ENCODE data around the gene TVP23C. TPM values are rescaled to one million over a fixed set of nuclear protein-coding genes. Genes with fewer than 3 reads are reported as not detected.

Gene TVP23C
- total RNA-seq, 1 donor from 2014 or later: 16.1 TPM

GRCh38 chr17:15483431-15483830, 79.9 kb downstream of the TVP23C start:
- DNase-seq: no peak
- POLR2A ChIA-PET: interaction anchor here (0.6 kb wide), 1 partner anchor 11 kb away, joined by 4 read pairs; no protein-coding TSS in a partner anchor
- Mint-ChIP-seq H3K27ac (no peak overlapping the region), H3K4me3 (no peak overlapping the region), H3K9me3 (no peaks in the 10 kb centered on the region), H3K27me3 (no peaks in the 10 kb centered on the region), H3K36me3 (ENCODE audit: low read depth) (no peaks in the 10 kb centered on the region), H3K4me1 (no peaks in the 10 kb centered on the region)
- intact Hi-C loops (cut with micrococcal nuclease): no loop called here
- TF ChIP-seq, protein P1, sequence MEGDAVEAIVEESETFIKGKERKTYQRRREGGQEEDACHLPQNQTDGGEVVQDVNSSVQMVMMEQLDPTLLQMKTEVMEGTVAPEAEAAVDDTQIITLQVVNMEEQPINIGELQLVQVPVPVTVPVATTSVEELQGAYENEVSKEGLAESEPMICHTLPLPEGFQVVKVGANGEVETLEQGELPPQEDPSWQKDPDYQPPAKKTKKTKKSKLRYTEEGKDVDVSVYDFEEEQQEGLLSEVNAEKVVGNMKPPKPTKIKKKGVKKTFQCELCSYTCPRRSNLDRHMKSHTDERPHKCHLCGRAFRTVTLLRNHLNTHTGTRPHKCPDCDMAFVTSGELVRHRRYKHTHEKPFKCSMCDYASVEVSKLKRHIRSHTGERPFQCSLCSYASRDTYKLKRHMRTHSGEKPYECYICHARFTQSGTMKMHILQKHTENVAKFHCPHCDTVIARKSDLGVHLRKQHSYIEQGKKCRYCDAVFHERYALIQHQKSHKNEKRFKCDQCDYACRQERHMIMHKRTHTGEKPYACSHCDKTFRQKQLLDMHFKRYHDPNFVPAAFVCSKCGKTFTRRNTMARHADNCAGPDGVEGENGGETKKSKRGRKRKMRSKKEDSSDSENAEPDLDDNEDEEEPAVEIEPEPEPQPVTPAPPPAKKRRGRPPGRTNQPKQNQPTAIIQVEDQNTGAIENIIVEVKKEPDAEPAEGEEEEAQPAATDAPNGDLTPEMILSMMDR (IDR thresholded peaks at IDR 0.05): no peak
- ATAC-seq (ENCODE audit: low read depth): no peak
- CTCF ChIA-PET: no interaction called here

GRCh38 chr17:15482476-15482875, 80.8 kb downstream of the TVP23C start:
- intact Hi-C loops (cut with micrococcal nuclease): no loop called here

DNA sequence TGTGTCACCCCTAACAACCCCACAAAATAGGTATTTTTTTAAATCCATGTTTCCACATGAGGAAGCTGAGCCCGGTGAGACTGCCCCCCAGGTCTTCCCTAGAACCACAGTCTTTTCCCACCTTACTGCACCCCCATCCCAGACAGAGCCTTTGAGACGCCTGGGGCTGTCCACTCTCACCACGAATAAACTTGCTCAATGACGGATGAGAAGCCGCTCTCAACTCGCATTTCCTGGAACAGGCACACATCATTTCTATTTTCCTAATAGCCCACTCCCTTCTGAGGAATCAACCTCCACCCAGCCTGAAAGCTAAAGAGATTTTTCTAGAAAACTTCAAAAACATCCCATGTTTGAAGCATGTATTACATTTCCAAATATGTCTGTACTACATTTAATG, 81.8 kb downstream of the TVP23C start:
- intact Hi-C loops (cut with micrococcal nuclease): no loop called here
- Mint-ChIP-seq H3K27me3 (no peaks in the 10 kb centered on the region), H3K4me1 (no peaks in the 10 kb centered on the region), H3K36me3 (ENCODE audit: low read depth) (no peaks in the 10 kb centered on the region), H3K4me3 (no peak overlapping the region), H3K9me3 (no peaks in the 10 kb centered on the region), H3K27ac (no peak overlapping the region)
- ATAC-seq (ENCODE audit: low read depth): no peak
- ChIA-PET CTCF (no interaction called here), POLR2A (no interaction called here)
- DNase-seq: no peak
- TF ChIP-seq, protein P1 (IDR thresholded peaks at IDR 0.05): no peak

More at GRCh38 chr17:15482476-15482875, 80.8 kb downstream of the TVP23C start:
- H3K9me3 Mint-ChIP-seq: no peaks in the 10 kb centered on the region
- ATAC-seq (ENCODE audit: low read depth) (no peak), DNase-seq (no peak)
- H3K4me3 Mint-ChIP-seq: no peak overlapping the region
- ChIA-PET POLR2A (no interaction called here), CTCF (no interaction called here)
- H3K4me1 Mint-ChIP-seq: no peaks in the 10 kb centered on the region
- H3K36me3 Mint-ChIP-seq (ENCODE audit: low read depth): no peaks in the 10 kb centered on the region
- H3K27me3 Mint-ChIP-seq: no peaks in the 10 kb centered on the region
- no peak overlapping the region for H3K27ac Mint-ChIP-seq
- TF ChIP-seq, protein P1 (IDR thresholded peaks at IDR 0.05): no peak

DNA sequence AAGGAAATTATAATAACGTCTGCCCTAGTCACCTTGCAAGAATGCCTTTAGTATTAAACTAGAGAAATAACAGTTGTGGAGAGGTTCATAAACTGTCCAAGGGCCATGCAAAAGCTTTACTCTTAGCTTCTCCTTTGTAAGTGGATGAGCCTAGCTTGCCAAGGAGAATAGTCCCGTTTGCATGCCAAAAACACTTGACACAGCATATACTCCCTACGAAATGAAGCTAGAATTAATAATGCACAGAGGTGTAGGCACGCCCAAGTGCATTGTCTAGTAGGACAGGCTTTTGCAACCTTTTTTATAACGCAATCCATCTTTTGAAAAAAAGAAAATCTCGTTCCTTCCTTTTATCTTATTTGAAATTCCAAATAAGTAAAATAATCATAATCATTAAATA, 83.1 kb downstream of the TVP23C start:
- H3K4me3 Mint-ChIP-seq: no peak overlapping the region
- ATAC-seq (ENCODE audit: low read depth): no peak
- H3K36me3 Mint-ChIP-seq (ENCODE audit: low read depth): no peaks in the 10 kb centered on the region
- intact Hi-C loops (cut with micrococcal nuclease): no loop called here
- H3K4me1 Mint-ChIP-seq: no peaks in the 10 kb centered on the region
- TF ChIP-seq, protein P1 (IDR thresholded peaks at IDR 0.05): no peak
- H3K27me3 Mint-ChIP-seq: no peaks in the 10 kb centered on the region
- H3K9me3 Mint-ChIP-seq: no peaks in the 10 kb centered on the region
- H3K27ac Mint-ChIP-seq: no peak overlapping the region
- DNase-seq: no peak
- CTCF ChIA-PET: no interaction called here
- POLR2A ChIA-PET: no interaction called here

DNA sequence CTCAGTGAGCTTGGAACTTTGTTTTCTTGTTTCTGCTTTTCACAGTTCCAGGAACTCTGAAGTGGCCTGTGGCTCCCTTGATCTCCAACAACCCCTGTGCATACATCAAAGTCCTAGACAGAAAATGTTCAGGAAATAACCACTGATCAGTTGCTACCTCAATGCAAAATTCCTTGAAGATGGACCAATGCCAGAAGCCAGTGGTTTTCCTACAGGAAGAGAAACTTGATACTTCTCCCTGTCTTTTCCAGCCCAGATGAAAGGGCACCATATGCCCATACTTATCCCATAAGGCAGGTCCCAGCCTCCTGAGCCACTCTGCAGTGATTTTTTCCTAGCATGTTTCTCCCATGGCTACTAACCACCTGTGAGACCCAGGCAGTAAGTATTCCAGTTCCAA, 83.6 kb downstream of the TVP23C start:
- ChIA-PET POLR2A (no interaction called here), CTCF (no interaction called here)
- TF ChIP-seq, protein P1 (IDR thresholded peaks at IDR 0.05): no peak

More for the DNA sequence above, 83.6 kb downstream of the TVP23C start:
- intact Hi-C loops (cut with micrococcal nuclease): no loop called here
- Mint-ChIP-seq H3K36me3 (ENCODE audit: low read depth) (no peaks in the 10 kb centered on the region), H3K4me3 (no peak overlapping the region), H3K9me3 (no peaks in the 10 kb centered on the region), H3K4me1 (no peaks in the 10 kb centered on the region), H3K27ac (no peak overlapping the region), H3K27me3 (no peaks in the 10 kb centered on the region)
- ATAC-seq (ENCODE audit: low read depth): no peak
- no peak for DNase-seq
